Measurements from ENCODE around the gene PGK1.
"Not testable (repeated sequence)": the region's sequence is repeated elsewhere in the genome, so short reads cannot be mapped to it uniquely, and the experiment has no call there.

PGK1 gene

GRCh38 chrX:78111140-78111931, 7.3 kb downstream of the PGK1 start:
- DNase-seq (ENCODE audit: low read depth in 1 of 2, low spot score in 1 of 2): no peak

- no peak for DNase-seq (ENCODE audit: low read depth in 1 of 2, low spot score in 1 of 2)
These were observed 12.3 kb downstream of the PGK1 start for GRCh38 chrX:78116365-78116764.

DNA sequence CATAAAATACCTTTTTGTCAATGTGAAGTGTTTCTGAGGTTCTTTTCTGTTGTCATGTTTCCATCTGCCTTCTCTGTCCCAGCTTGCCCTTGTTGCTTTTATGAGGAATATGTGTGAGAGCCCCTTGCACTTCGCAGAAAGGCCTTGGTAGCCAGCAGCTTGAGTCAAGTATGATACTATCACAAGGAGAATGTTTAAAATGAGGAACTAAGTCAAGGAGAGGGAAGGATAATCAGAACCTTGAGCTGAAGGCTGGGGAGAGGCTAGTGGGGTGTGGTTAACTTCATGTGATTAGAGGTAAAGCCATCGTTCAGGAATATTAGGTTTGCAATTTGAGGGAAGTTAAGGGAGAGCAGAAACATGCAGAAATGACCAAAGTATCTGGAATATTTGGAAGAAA, 12.7 kb downstream of the PGK1 start:
- DNase-seq (ENCODE audit: low read depth in 1 of 2, low spot score in 1 of 2): no peak

DNA sequence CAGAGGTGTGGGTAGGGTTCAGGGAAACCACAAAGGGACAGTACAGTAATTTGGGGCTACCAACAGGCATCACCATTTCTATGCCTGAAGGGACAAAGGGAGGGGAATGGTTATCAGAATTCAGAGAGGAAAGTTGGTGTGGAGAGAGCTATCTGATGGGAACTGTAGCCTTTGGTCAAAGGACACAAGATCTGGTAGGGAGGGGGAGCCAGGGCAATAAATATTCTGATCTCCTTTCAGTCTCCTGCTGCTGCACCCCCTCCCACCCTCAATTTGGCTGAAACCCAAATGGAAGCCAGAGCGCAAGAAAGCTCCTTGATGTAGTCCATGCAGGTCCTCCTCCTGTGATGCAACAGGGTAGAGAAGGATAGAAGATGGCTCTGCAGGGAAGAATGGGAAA, 14.6 kb downstream of the PGK1 start:
- DNase-seq (ENCODE audit: low read depth in 1 of 2, low spot score in 1 of 2): no peak

GRCh38 chrX:78119521-78120227, 15.6 kb downstream of the PGK1 start:
- DNase-seq (ENCODE audit: low read depth in 1 of 2, low spot score in 1 of 2): no peak

DNA sequence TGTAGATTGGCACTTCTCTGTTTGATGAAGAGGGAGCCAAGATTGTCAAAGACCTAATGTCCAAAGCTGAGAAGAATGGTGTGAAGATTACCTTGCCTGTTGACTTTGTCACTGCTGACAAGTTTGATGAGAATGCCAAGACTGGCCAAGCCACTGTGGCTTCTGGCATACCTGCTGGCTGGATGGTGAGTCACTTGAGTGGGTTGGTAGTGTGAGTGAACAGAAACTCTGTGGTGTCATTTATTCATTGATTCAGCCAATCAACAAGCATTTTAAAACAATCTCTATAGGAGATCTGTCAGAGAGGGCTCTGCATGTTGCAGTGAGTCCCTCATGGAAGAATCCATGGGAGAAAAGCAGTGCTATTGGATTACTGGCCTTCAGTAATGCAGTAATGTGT, 19.1 kb downstream of the PGK1 start:
- no peak for DNase-seq (ENCODE audit: low read depth in 1 of 2, low spot score in 1 of 2)

GRCh38 chrX:78124307-78124706, 20.3 kb downstream of the PGK1 start:
- DNase-seq (ENCODE audit: low read depth in 1 of 2, low spot score in 1 of 2): no peak

DNA sequence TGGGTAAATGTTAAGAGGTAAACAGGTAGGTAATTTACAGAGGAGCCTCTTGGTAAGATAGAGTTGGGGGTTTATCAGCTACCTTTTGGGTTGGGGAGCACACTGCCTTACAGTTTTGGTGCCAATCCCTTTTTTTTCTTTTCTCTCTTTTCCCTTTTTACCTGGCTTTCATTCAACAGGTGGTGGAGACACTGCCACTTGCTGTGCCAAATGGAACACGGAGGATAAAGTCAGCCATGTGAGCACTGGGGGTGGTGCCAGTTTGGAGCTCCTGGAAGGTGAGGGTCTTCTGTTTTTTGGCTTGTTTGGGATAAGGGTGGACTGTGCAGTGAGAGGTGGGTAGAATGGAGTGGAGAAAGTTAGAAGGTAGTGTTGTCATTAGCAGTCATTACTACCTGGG, 21.1 kb downstream of the PGK1 start:
- DNase-seq (ENCODE audit: low read depth in 1 of 2, low spot score in 1 of 2): no peak

DNA sequence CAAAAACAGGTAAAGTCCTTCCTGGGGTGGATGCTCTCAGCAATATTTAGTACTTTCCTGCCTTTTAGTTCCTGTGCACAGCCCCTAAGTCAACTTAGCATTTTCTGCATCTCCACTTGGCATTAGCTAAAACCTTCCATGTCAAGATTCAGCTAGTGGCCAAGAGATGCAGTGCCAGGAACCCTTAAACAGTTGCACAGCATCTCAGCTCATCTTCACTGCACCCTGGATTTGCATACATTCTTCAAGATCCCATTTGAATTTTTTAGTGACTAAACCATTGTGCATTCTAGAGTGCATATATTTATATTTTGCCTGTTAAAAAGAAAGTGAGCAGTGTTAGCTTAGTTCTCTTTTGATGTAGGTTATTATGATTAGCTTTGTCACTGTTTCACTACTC, 21.7 kb downstream of the PGK1 start:
- not testable (repeated sequence) for DNase-seq (ENCODE audit: low read depth in 1 of 2, low spot score in 1 of 2)

DNA sequence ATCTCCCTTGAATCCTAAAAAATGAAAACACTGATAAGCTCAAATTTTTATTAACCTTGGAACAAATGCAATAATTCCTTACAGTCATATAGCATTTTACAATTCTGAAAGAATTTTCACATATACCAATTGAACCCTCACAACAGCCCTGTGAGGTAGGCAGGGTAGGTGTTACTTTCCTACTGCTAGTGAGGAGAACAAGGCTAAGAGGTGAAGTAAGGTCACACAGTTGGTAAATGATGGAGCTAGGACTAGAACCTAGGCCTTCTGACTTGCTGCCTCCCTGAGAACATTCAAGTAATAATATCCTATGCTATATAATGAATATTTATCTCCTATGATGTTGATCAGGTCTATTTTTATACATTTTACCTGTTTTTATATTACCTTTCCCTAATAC, 25.7 kb downstream of the PGK1 start:
- DNase-seq (ENCODE audit: low read depth in 1 of 2, low spot score in 1 of 2): no peak

GRCh38 chrX:78130396-78130795, 26.3 kb downstream of the PGK1 start:
- no peak for DNase-seq (ENCODE audit: low read depth in 1 of 2, low spot score in 1 of 2)

GRCh38 chrX:78131117-78131516, 27.1 kb downstream of the PGK1 start:
- no peak for DNase-seq (ENCODE audit: low read depth in 1 of 2, low spot score in 1 of 2)

DNA sequence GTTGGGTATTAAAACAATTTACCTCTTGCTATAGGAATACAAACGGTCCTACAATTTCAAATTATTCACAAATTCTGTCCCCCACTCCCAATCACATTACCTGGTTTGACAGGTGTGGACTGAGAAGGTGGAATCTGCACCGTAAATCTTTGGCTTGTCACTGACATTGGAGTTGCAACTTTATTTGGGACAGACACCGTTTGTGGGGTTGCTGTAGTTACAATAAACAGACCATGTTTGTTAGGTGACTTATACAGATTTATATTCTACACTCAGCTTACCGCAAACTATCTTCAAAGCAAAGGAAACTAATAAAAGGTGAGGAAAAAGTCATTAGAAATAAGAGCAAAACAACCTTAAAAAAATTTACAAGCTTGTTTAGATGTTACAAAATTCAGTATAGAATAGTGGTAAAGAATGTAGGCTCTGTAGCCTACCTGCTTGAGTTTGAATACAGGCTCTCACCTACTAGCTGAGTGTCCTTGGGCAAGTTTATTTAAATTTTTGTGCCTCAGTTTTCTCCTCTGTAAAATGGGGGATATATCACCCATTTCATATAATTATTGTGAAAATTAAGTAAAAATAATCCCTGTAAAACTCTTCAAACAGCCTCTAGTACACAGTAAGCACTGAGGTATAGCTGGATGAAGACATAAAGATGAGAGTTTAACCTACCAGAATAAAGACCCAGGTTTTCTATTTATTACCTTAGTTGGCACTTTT, 29.4 kb downstream of the PGK1 start:
- no peak for DNase-seq (ENCODE audit: low read depth in 1 of 2, low spot score in 1 of 2)

DNA sequence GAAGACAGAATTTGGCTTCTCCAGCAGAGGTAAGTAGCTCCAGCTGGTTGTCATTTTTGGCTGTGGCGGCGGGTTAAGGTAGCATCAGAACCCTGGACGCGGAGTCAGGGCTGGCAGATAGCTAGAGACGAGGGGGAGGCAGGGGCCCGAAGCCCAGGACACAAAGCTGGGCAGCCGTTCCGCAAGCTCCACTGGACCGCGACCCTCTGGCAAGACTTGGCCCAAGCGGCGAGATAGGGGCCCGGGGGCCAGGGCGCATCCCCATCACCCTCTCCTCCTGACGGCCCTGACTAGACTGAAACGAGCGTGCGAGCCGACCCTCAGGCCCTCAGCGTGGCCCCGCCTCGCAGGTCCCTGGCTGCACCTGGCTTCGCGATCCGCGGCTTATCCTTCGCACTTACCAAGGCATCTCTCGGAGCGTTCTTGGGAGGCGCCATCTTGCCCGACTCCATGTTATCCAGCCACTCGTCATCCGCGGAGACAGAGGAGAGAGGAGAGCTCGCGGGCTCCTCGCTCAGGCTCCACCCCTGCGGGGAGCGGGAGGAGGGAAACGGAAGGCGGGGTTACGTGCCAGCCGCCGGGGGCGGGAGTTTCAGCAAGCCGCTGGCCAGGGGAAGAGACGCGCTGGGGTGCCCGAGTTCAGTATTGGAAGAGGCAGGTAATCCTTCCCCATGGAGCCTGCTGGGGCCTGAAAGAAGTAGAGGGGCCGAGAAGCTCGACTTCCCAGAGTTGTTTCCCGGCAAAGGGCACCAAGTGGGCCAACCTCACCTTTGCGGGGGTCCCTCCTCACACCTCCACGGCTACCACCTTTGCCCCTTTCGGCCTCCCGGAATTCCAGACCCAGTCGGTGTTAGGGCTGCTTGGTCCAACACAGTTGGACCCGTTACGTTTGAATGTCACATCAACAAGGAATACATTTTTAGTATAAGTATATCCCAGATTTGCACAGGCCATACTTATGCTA, 35.4 kb downstream of the PGK1 start, which contains the start of gene TAF9B:
Gene TAF9B (minus strand): TSS at position 491 of the 964 bp plus-strand sequence. CDS start 39 bp downstream, at position 452.
- DNase-seq (ENCODE audit: low read depth in 1 of 2, low spot score in 1 of 2): peak; percentile 54 to 76

GRCh38 chrX:78140206-78140605, 36.2 kb downstream of the PGK1 start:
- DNase-seq (ENCODE audit: low read depth in 1 of 2, low spot score in 1 of 2): no peak

DNA sequence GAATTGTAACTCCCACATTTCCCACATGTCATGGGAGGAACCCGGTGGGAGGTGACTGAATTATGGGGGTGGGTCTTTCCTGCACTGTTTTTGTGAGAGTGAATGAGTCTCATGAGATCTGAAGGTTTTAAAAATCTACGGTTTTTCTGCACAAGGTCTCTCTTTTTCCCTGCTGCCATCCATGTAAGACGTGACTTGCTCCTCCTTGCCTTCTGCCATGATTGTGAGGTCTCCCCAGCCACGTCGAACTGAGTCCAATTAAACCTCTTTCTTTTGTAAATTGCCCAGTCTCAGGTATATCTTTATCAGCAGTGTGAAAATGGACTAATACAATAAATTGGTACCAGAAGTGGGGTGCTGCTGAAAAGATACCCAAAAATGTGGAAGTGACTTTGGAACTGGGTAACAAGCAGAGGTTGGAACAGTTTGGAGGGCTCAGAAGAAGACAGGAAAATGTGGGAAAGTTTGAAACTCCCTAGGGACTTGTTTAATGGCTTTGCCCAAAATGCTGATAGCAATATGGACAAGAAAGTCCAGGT, 43.0 kb downstream of the PGK1 start:
- DNase-seq (ENCODE audit: low read depth in 1 of 2, low spot score in 1 of 2): not testable (repeated sequence)

- DNase-seq (ENCODE audit: low read depth in 1 of 2, low spot score in 1 of 2): not testable (repeated sequence)
These were observed 53.3 kb downstream of the PGK1 start for GRCh38 chrX:78157373-78157772.

DNA sequence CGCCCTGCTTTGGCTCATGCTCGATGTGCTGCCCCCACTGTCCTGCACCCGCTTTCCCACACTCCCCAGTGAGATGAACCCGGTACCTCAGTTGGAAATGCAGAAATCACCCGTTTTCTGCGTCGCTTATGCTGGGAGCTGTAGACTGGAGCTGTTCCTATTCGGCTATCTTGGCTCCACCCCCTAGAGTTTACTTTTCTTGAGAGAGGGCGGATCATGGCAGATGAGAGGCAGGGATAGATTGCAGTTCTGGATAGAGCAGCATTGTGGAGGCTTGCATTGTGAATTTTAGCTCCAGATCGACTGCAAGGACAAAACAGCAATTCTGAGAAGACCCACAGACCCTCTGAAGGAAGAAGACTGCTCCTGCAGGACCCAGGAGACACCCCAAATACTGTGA, 53.8 kb downstream of the PGK1 start:
- DNase-seq (ENCODE audit: low read depth in 1 of 2, low spot score in 1 of 2): not testable (repeated sequence)

- not testable (repeated sequence) for DNase-seq (ENCODE audit: low read depth in 1 of 2, low spot score in 1 of 2)
These were observed 56.7 kb downstream of the PGK1 start for GRCh38 chrX:78160711-78161110.

DNA sequence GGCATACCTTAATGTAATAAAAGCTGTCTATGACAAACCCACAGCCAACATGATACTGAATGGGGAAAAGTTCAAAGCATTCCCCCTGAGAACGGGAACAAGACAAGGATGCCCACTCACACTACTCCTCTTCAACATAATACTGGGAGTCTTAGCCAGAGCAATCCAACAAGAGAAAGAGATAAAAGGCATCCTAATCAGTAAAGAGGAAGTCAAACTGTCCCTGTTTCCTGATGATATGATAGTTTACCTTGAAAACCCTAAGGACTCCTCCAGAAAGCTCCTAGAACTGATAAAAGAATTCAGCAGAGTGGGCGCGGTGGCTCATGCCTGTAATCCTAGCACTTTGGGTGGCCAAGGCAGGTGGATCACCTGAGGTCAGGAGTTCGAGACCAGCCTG, 59.1 kb downstream of the PGK1 start:
- DNase-seq (ENCODE audit: low read depth in 1 of 2, low spot score in 1 of 2): not testable (repeated sequence)
